ENCODE results near the gene REV3L. TPM values are rescaled to one million over a fixed set of nuclear protein-coding genes. Genes with fewer than 3 reads are reported as not detected.
"Not testable (repeated sequence)": the region's sequence is repeated elsewhere in the genome, so short reads cannot be mapped to it uniquely, and the experiment has no call there.

Gene REV3L
- total and polyA plus RNA-seq, 2 donors (not counting 3 experiments of a cell fraction or from before 2014, with no cell fraction given) = 6.0 to 22.7 TPM

DNA sequence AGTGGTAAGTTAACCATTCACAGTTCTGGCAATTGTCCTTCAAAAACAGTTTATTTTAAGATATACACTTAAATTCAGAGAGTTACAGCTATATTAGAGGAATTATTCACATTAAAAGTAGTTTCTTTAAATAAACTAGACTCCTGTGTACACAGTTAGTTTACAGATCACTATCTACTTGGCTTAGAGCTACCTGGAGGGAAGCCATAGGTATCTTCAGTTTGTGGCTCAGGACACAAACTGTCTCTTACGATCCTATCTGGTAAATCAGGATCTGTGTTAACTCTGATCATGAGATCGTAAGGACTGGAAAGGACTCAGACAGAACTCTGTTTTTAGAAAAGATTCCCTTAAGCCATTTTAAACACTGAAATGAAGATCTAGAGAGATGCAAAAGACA lies 160.9 kb downstream of the REV3L start:
- POLR2A ChIA-PET = no interaction called here
- TF ChIP-seq FOS (IDR thresholded peaks at IDR 0.05; ENCODE audit: borderline replicate concordance, insufficient read depth, low read length) (no peak), POLR2AphosphoS5 (IDR thresholded peaks at IDR 0.05; ENCODE audit: insufficient read depth, low read depth, low read length) (no peak), POLR2A (IDR thresholded peaks at IDR 0.05; ENCODE audit: low read depth, low read length) (no peak), EZH2 (IDR thresholded peaks at IDR 0.05; ENCODE audit: borderline replicate concordance, low read depth, low read length, severe bottlenecking) (no peak), JUN (IDR thresholded peaks at IDR 0.05; ENCODE audit: borderline replicate concordance, insufficient read depth, insufficient read length, low read depth) (no peak), GATA2 (IDR thresholded peaks at IDR 0.05; ENCODE audit: insufficient read depth, insufficient read length, low read depth, low read length) (no peak), MYC (IDR thresholded peaks at IDR 0.05; ENCODE audit: low read depth, low read length) (no peak)
- TF ChIP-seq, protein P1, sequence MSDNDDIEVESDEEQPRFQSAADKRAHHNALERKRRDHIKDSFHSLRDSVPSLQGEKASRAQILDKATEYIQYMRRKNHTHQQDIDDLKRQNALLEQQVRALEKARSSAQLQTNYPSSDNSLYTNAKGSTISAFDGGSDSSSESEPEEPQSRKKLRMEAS (IDR thresholded peaks at IDR 0.05; ENCODE audit: insufficient read depth, insufficient read length) = no peak
- TF ChIP-seq, protein P2, sequence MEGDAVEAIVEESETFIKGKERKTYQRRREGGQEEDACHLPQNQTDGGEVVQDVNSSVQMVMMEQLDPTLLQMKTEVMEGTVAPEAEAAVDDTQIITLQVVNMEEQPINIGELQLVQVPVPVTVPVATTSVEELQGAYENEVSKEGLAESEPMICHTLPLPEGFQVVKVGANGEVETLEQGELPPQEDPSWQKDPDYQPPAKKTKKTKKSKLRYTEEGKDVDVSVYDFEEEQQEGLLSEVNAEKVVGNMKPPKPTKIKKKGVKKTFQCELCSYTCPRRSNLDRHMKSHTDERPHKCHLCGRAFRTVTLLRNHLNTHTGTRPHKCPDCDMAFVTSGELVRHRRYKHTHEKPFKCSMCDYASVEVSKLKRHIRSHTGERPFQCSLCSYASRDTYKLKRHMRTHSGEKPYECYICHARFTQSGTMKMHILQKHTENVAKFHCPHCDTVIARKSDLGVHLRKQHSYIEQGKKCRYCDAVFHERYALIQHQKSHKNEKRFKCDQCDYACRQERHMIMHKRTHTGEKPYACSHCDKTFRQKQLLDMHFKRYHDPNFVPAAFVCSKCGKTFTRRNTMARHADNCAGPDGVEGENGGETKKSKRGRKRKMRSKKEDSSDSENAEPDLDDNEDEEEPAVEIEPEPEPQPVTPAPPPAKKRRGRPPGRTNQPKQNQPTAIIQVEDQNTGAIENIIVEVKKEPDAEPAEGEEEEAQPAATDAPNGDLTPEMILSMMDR (IDR thresholded peaks at IDR 0.05; ENCODE audit: extremely low read depth in 1 of 2, insufficient read depth in 1 of 2, low read depth in 1 of 2, low read length in 2 of 2) = no peak
- H3K9me3 ChIP-seq (replicated peaks; ENCODE audit: control insufficient read depth, insufficient read depth, low read length) = no peaks in the 10 kb centered on the region
- H3K4me3 ChIP-seq (replicated peaks in 1 of 3; ENCODE audit: insufficient read depth in 1 of 3, low read depth in 1 of 3, low read length in 3 of 3) = no peak overlapping the region
- peaks cover 0 to 8% of the 10 kb centered on the region in 2 experiments for H3K36me3 ChIP-seq (ENCODE audit: control insufficient read depth in 2 of 2, extremely low read depth in 1 of 2, insufficient read depth in 2 of 2, low read length in 2 of 2)
- H3K27ac ChIP-seq (ENCODE audit: insufficient read depth, low read depth, low read length) = no peak overlapping the region
- no peaks in the 10 kb centered on the region for H3K9me1 ChIP-seq (replicated peaks; ENCODE audit: control insufficient read depth, extremely low read depth, insufficient read depth, low read length)
- dilution Hi-C loops (cut with MboI; ENCODE audit: extremely low pct_ligation_motif_present, low sequenced_read_pairs) (no loop called here), intact Hi-C loops (cut with micrococcal nuclease) (no loop called here)
- H3K4me2 ChIP-seq (ENCODE audit: insufficient read depth, low read length) = no peak overlapping the region
- FAIRE-seq (no peak), DNase-seq (ENCODE audit: low read depth, low spot score) (no peak)
- BruUV-seq (replicated peaks) = no TSS peak
- no peaks in the 10 kb centered on the region for H3K4me1 ChIP-seq (ENCODE audit: control insufficient read depth, extremely low read depth, insufficient read depth, low read length)
- no peaks in the 10 kb centered on the region for H4K20me1 ChIP-seq (replicated peaks; ENCODE audit: control insufficient read depth, extremely low read depth, insufficient read depth, low read length)
- no peaks in the 10 kb centered on the region for H3K27me3 ChIP-seq (ENCODE audit: control insufficient read depth in 2 of 2, insufficient read depth in 2 of 2, low read length in 2 of 2)
- CTCF ChIA-PET = interaction anchor here (1.2 to 1.5 kb wide), 2 partner anchors 12 to 157 kb away, joined by 3 to 6 read pairs; no protein-coding TSS in a partner anchor
- no peak overlapping the region for H3K9ac ChIP-seq (replicated peaks; ENCODE audit: extremely low read depth, insufficient read depth, low read length)
- H2AFZ ChIP-seq (ENCODE audit: low read depth, low read length) = no peak overlapping the region
- H3K79me2 ChIP-seq (ENCODE audit: control insufficient read depth, insufficient read depth, low read length) = no peaks in the 10 kb centered on the region

DNA sequence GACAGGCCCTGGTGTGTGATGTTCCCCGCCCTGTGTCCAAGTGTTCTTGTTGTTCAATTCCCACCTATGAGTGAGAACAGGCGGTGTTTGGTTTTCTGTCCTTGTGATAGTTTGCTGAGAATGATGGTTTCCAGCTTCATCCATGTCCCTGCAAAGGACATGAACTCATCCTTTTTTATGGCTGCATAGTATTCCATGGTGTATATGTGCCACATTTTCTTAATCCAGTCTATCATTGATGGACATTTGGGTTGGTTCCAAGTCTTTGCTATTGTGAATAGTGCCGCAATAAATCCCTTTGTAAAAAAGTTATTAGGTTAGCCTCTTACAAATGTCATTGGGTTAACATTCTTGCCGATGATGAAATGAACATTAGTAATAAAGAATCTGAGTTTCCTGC lies 175.1 kb downstream of the REV3L start:
- BruUV-seq (replicated peaks); H3K36me3 ChIP-seq (ENCODE audit: control insufficient read depth in 2 of 2, extremely low read depth in 1 of 2, insufficient read depth in 2 of 2, low read length in 2 of 2); H4K20me1 ChIP-seq (replicated peaks; ENCODE audit: control insufficient read depth, extremely low read depth, insufficient read depth, low read length); H3K27me3 ChIP-seq (ENCODE audit: control insufficient read depth in 2 of 2, insufficient read depth in 2 of 2, low read length in 2 of 2); dilution Hi-C loops (cut with MboI; ENCODE audit: extremely low pct_ligation_motif_present, low sequenced_read_pairs); H3K9me3 ChIP-seq (replicated peaks; ENCODE audit: control insufficient read depth, insufficient read depth, low read length); FAIRE-seq; DNase-seq (ENCODE audit: low read depth, low spot score); H3K4me2 ChIP-seq (ENCODE audit: insufficient read depth, low read length); intact Hi-C loops (cut with micrococcal nuclease); H3K4me1 ChIP-seq (ENCODE audit: control insufficient read depth, extremely low read depth, insufficient read depth, low read length); H3K9ac ChIP-seq (replicated peaks; ENCODE audit: extremely low read depth, insufficient read depth, low read length); H3K79me2 ChIP-seq (ENCODE audit: control insufficient read depth, insufficient read depth, low read length); H3K9me1 ChIP-seq (replicated peaks; ENCODE audit: control insufficient read depth, extremely low read depth, insufficient read depth, low read length); H3K27ac ChIP-seq (ENCODE audit: insufficient read depth, low read depth, low read length); POLR2A ChIA-PET; H2AFZ ChIP-seq (ENCODE audit: low read depth, low read length); H3K4me3 ChIP-seq (replicated peaks in 1 of 3; ENCODE audit: insufficient read depth in 1 of 3, low read depth in 1 of 3, low read length in 3 of 3): not testable (repeated sequence)
- CTCF ChIA-PET = interaction anchor here (1.0 kb wide), 1 partner anchor 171 kb away, joined by 3 read pairs; no protein-coding TSS in a partner anchor

All from endothelial cell of umbilical vein (primary cell).